HCT116 (cell line): Measurements from ENCODE around the gene WDR64. TPM values are rescaled to one million over a fixed set of nuclear protein-coding genes. Genes with fewer than 3 reads are reported as not detected.

Experiments
- ATAC-seq: fragments of 200-7000 bp; cut with Tn5 transposase; 2 replicates; pipeline ENCODE4 v1.9.1; 2020; ENCODE audit warnings: mild to moderate bottlenecking, moderate library complexity
- BruUV-seq: library from RNA; stranded (reverse); fragments of 400-500 nt; replicated peaks from 2 replicates; lab custom pipeline; 2021; lab: Mats Ljungman, UMichigan
- CTCF ChIA-PET: fragments of 300-600 bp; sonication (Branson Sonifier 250); formaldehyde crosslinking; loops from one replicate; lab custom pipeline; 2021; ENCODE audit warnings: antibody characterized with exemption; lab: Charles Lee
- POLR2A ChIA-PET: fragments of 300-600, 350-600 bp; sonication (Branson Sonifier 250); formaldehyde crosslinking; loops from one replicate; lab custom pipeline; 2021; ENCODE audit warnings: antibody characterized with exemption; lab: Charles Lee
- RAD21 ChIA-PET, 2 experiments: fragments of 300-600 bp; sonication (Branson Sonifier 250); formaldehyde crosslinking; loops; one replicate each; lab custom pipeline; 2023; ENCODE audit warnings: low total read pairs in 2 of 2; ENCODE audit not compliant: uncharacterized antibody in 2 of 2, unreplicated experiment in 2 of 2, low non-redundant PET in 1 of 2; lab: Charles Lee
- DNase-seq: peaks from one replicate; pipeline ENCODE4 v3.0.0-alpha.2; 2010; ENCODE audit warnings: low read depth, low spot score
- H2AFZ ChIP-seq: fragments of 200-600 bp; shearing (Covaris generic), sonication (generic); 2 replicates; pipeline ENCODE4 v1.6.1; 2017; ENCODE audit warnings: low read depth, mixed run types, mixed read lengths, antibody characterized with exemption, low read length; ENCODE audit not compliant: poor library complexity, severe bottlenecking
- H3K27ac ChIP-seq: 2 replicates; pipeline ENCODE4 v1.5.1; 2012; ENCODE audit warnings: low read depth, low read length
- H3K27me3 ChIP-seq: fragments of 200-600 bp; sonication (generic); 2 replicates; pipeline ENCODE4 v1.6.1; 2016; ENCODE audit warnings: mixed run types, low read length, mixed read lengths; ENCODE audit not compliant: insufficient read depth
- H3K36me3 ChIP-seq, 2 experiments: fragments of 200-500 bp in 1 of 2; fragments of 200-600 bp in 1 of 2; sonication (Bioruptor generic) in 1 of 2; sonication (generic) in 1 of 2; 2 replicates each; pipeline versions ENCODE4 v1.5.1 to v1.6.1; 2014 to 2016; ENCODE audit warnings: low read length in 2 of 2, inconsistent platforms in 1 of 2, mixed read lengths in 1 of 2, mixed run types in 1 of 2; ENCODE audit not compliant: insufficient read depth in 2 of 2, control insufficient read depth in 1 of 2
- H3K4me1 ChIP-seq, 2 experiments: fragments of 200-600 bp in 1 of 2; sonication (generic) in 1 of 2; 2 replicates each; pipeline versions ENCODE4 v1.5.1 to v1.6.1; 2012 to 2017; ENCODE audit warnings: low read length in 2 of 2, inconsistent platforms in 1 of 2, mild to moderate bottlenecking in 1 of 2, mixed read lengths in 1 of 2, mixed run types in 1 of 2, moderate library complexity in 1 of 2; ENCODE audit not compliant: insufficient read depth in 2 of 2, control insufficient read depth in 1 of 2
- H3K4me2 ChIP-seq: fragments of 200-600 bp; sonication (generic); 2 replicates; pipeline ENCODE4 v1.6.1; 2017; ENCODE audit warnings: mixed run types, low read length, mixed read lengths
- H3K4me3 ChIP-seq, 2 experiments: fragments of 200-600 bp in 1 of 2; sonication (generic) in 1 of 2; replicated peaks in 1 of 2; 2 replicates each; pipeline ENCODE4 v1.5.1; 2011 to 2016; ENCODE audit warnings: low read length in 2 of 2, control low read depth in 1 of 2, low read depth in 1 of 2, mild to moderate bottlenecking in 1 of 2, mixed read lengths in 1 of 2, mixed run types in 1 of 2
- H3K79me2 ChIP-seq: fragments of 200-600 bp; sonication (generic); 2 replicates; pipeline ENCODE4 v1.6.1; 2017; ENCODE audit warnings: mild to moderate bottlenecking, mixed run types, low read length, moderate library complexity, mixed read lengths; ENCODE audit not compliant: insufficient read depth
- H3K9ac ChIP-seq: fragments of 200-600 bp; sonication (generic); 2 replicates; pipeline ENCODE4 v1.6.1; 2016; ENCODE audit warnings: low read length, mixed read lengths
- H3K9me2 ChIP-seq: fragments of 200-600 bp; sonication (generic), shearing (Covaris generic); 2 replicates; pipeline ENCODE4 v1.6.1; 2017; ENCODE audit warnings: mixed run types, mild to moderate bottlenecking, moderate library complexity; ENCODE audit not compliant: insufficient read depth
- H3K9me3 ChIP-seq, 2 experiments: fragments of 200-500 bp in 1 of 2; fragments of 200-600 bp in 1 of 2; sonication (Bioruptor generic) in 1 of 2; sonication (generic) in 1 of 2; 2 replicates each; pipeline ENCODE4 v1.6.1; 2014 to 2017; ENCODE audit warnings: low read length in 2 of 2, mixed read lengths in 2 of 2, inconsistent platforms in 1 of 2, low read depth in 1 of 2, mild to moderate bottlenecking in 1 of 2, mixed run types in 1 of 2, moderate library complexity in 1 of 2; ENCODE audit not compliant: control insufficient read depth in 1 of 2, insufficient read depth in 1 of 2
- H4K20me1 ChIP-seq: fragments of 200-600 bp; sonication (generic), shearing (Covaris generic); 2 replicates; pipeline ENCODE4 v1.6.1; 2017; ENCODE audit warnings: mixed run types, mild to moderate bottlenecking, moderate library complexity; ENCODE audit not compliant: insufficient read depth
- ATF3 ChIP-seq: IDR thresholded peaks from 2 replicates; pipeline ENCODE4 v1.6.1; 2012
- CTCF ChIP-seq, 3 experiments: fragments of 200-600 bp in 1 of 3; sonication (generic) in 1 of 3; IDR thresholded peaks in 2 of 3; conservative IDR thresholded peaks in 1 of 3; 2 replicates each; pipeline ENCODE4 v1.5.1; 2012 to 2017; ENCODE audit warnings: low read depth in 2 of 3, low read length in 2 of 3, antibody characterized with exemption in 1 of 3, borderline replicate concordance in 1 of 3, control low read depth in 1 of 3, mild to moderate bottlenecking in 1 of 3, mixed read lengths in 1 of 3, mixed run types in 1 of 3, moderate library complexity in 1 of 3; ENCODE audit not compliant: insufficient read depth in 1 of 3
- EGR1 ChIP-seq: IDR thresholded peaks from 2 replicates; pipeline ENCODE4 v1.6.1; 2012; ENCODE audit warnings: low read depth
- ELF1 ChIP-seq: IDR thresholded peaks from 2 replicates; pipeline ENCODE4 v1.6.1; 2012; ENCODE audit warnings: low read depth, borderline replicate concordance
- EZH2 ChIP-seq: fragments of 200-600 bp; sonication (generic); IDR thresholded peaks from 2 replicates; pipeline ENCODE4 v1.6.1; 2017; ENCODE audit warnings: antibody characterized with exemption, mixed run types
- FOSL1 ChIP-seq: IDR thresholded peaks from 2 replicates; pipeline ENCODE4 v1.6.1; 2012; ENCODE audit warnings: low read depth
- MAX ChIP-seq: IDR thresholded peaks from 2 replicates; pipeline ENCODE4 v1.6.1; 2012
- POLR2A ChIP-seq: IDR thresholded peaks from 2 replicates; pipeline ENCODE4 v1.7.0; 2011; ENCODE audit warnings: borderline replicate concordance; ENCODE audit not compliant: insufficient read depth, insufficient read length; ENCODE audit errors: extremely low read depth
- POLR2AphosphoS5 ChIP-seq: IDR thresholded peaks from 2 replicates; pipeline ENCODE4 v1.6.1; 2011; ENCODE audit warnings: mild to moderate bottlenecking, low read depth, low read length, moderate library complexity
- SIN3A ChIP-seq: IDR thresholded peaks from 2 replicates; pipeline ENCODE4 v1.6.1; 2012; ENCODE audit warnings: low read depth
- SP1 ChIP-seq: IDR thresholded peaks from 2 replicates; pipeline ENCODE4 v1.6.1; 2012; ENCODE audit warnings: low read depth
- TCF7L2 ChIP-seq: IDR thresholded peaks from 2 replicates; pipeline ENCODE4 v1.7.0; 2011; ENCODE audit warnings: borderline replicate concordance, inconsistent platforms; ENCODE audit not compliant: insufficient read depth, insufficient read length; ENCODE audit errors: extremely low read depth
- ZBTB33 ChIP-seq: IDR thresholded peaks from 2 replicates; pipeline ENCODE4 v1.6.1; 2011; ENCODE audit warnings: mild to moderate bottlenecking, low read length, moderate library complexity; ENCODE audit not compliant: insufficient replicate concordance; ENCODE audit errors: extremely low read depth
- intact Hi-C: fragments of 100-400 bp; cut with micrococcal nuclease; formaldehyde crosslinking; loops from 2 replicates; pipeline ENCODE4 v1.10.0; 2022
- total RNA-seq: library from RNA; stranded (reverse); gene quantifications from one replicate; pipeline ENCODE4 v1.2.1, GENCODE V29; 2021; ENCODE audit not compliant: unreplicated experiment

Gene WDR64
- total RNA-seq, 1 experiment from 2014 or later: not detected

GRCh38 chr1:241672301-241672700 lies 20.2 kb downstream of the WDR64 start:
- RAD21 ChIA-PET: no interaction called here
- BruUV-seq: no TSS peak
- no peaks in the 10 kb centered on the region for H3K36me3 ChIP-seq
- CTCF ChIA-PET: no interaction called here
- no peaks in the 10 kb centered on the region for H3K9me3 ChIP-seq
- no peak overlapping the region for H3K4me2 ChIP-seq
- H3K9me2 ChIP-seq: no peaks in the 10 kb centered on the region
- intact Hi-C loops: no loop called here
- DNase-seq (no peak), ATAC-seq (no peak)
- H3K79me2 ChIP-seq: no peaks in the 10 kb centered on the region
- no peak overlapping the region for H3K4me3 ChIP-seq
- H4K20me1 ChIP-seq: no peaks in the 10 kb centered on the region
- no peak overlapping the region for H3K9ac ChIP-seq
- H3K27me3 ChIP-seq: no peaks in the 10 kb centered on the region
- H2AFZ ChIP-seq: no peak overlapping the region
- no peaks in the 10 kb centered on the region for H3K4me1 ChIP-seq
- POLR2A ChIA-PET: no interaction called here
- no peak overlapping the region for H3K27ac ChIP-seq
- TF ChIP-seq ELF1: no peak
- no peak for TF ChIP-seq MAX
- TF ChIP-seq SP1: no peak
- TF ChIP-seq ZBTB33: no peak
- TF ChIP-seq SIN3A: no peak
- no peak for TF ChIP-seq POLR2AphosphoS5
- TF ChIP-seq EZH2: no peak
- no peak for TF ChIP-seq FOSL1
- TF ChIP-seq EGR1: no peak
- TF ChIP-seq ATF3: no peak
- TF ChIP-seq POLR2A: no peak
- no peak for TF ChIP-seq TCF7L2
- TF ChIP-seq CTCF (IDR thresholded peaks at IDR 0.05 in 2 of 3, conservative IDR thresholded peaks at IDR 0.05 in 1 of 3; ENCODE audit: borderline replicate concordance in 1 of 3, insufficient read depth in 1 of 3, low read depth in 2 of 3, low read length in 2 of 3): no peak
